ENCODE data around the gene CPEB1.
A peak's percentile ranks its signal among the peaks of the same experiment; 100 is the strongest.

The CPEB1 gene

GRCh38 chr15:82647045-82647834, at the start of gene CPEB1:
Gene CPEB1, minus strand, starts transcription at chr15:82647363. Its CDS starts 18,904 bp downstream, at chr15:82628459.
- TF ChIP-seq POLR2A (IDR thresholded peaks at IDR 0.05; ENCODE audit: low read depth, low read length), result no peak
- FAIRE-seq (no peak), DNase-seq (ENCODE audit: insufficient read length, low spot score) (peak; percentile 78)

- no peak for TF ChIP-seq POLR2A (IDR thresholded peaks at IDR 0.05; ENCODE audit: low read depth, low read length)
- DNase-seq (ENCODE audit: insufficient read length, low spot score) (no peak), FAIRE-seq (no peak)
Measured at GRCh38 chr15:82692171-82692570, 45.0 kb upstream of the CPEB1 start.

GRCh38 chr15:82689147-82689546, 42.0 kb upstream of the CPEB1 start:
- DNase-seq (ENCODE audit: insufficient read length, low spot score) (no peak), FAIRE-seq (no peak)
- no peak for TF ChIP-seq POLR2A (IDR thresholded peaks at IDR 0.05; ENCODE audit: low read depth, low read length)

GRCh38 chr15:82688691-82689090, 41.5 kb upstream of the CPEB1 start:
- DNase-seq (ENCODE audit: insufficient read length, low spot score), result no peak
- TF ChIP-seq POLR2A (IDR thresholded peaks at IDR 0.05; ENCODE audit: low read depth, low read length), result no peak
- FAIRE-seq, result no peak

- TF ChIP-seq POLR2A (IDR thresholded peaks at IDR 0.05; ENCODE audit: low read depth, low read length), result no peak
- no peak for DNase-seq (ENCODE audit: insufficient read length, low spot score)
- FAIRE-seq, result no peak
Measured at GRCh38 chr15:82681371-82681770, 34.2 kb upstream of the CPEB1 start.

- DNase-seq (ENCODE audit: insufficient read length, low spot score), result no peak
- no peak for FAIRE-seq
- no peak for TF ChIP-seq POLR2A (IDR thresholded peaks at IDR 0.05; ENCODE audit: low read depth, low read length)
Measured at GRCh38 chr15:82680200-82681102, 33.3 kb upstream of the CPEB1 start.

GRCh38 chr15:82679626-82680199, 32.5 kb upstream of the CPEB1 start:
- DNase-seq (ENCODE audit: insufficient read length, low spot score) (no peak), FAIRE-seq (no peak)
- TF ChIP-seq POLR2A (IDR thresholded peaks at IDR 0.05; ENCODE audit: low read depth, low read length), result no peak

GRCh38 chr15:82677720-82678323, 30.7 kb upstream of the CPEB1 start:
- DNase-seq (ENCODE audit: insufficient read length, low spot score), result no peak
- no peak for FAIRE-seq
- no peak for TF ChIP-seq POLR2A (IDR thresholded peaks at IDR 0.05; ENCODE audit: low read depth, low read length)

GRCh38 chr15:82674873-82675272, 27.7 kb upstream of the CPEB1 start:
- no peak for FAIRE-seq

GRCh38 chr15:82670699-82671098, 23.5 kb upstream of the CPEB1 start:
- no peak for TF ChIP-seq POLR2A (IDR thresholded peaks at IDR 0.05; ENCODE audit: low read depth, low read length)
- no peak for FAIRE-seq
- DNase-seq (ENCODE audit: insufficient read length, low spot score), result no peak

More at GRCh38 chr15:82674873-82675272, 27.7 kb upstream of the CPEB1 start:
- DNase-seq (ENCODE audit: insufficient read length, low spot score), result no peak
- TF ChIP-seq POLR2A (IDR thresholded peaks at IDR 0.05; ENCODE audit: low read depth, low read length), result no peak

- FAIRE-seq (no peak), DNase-seq (ENCODE audit: insufficient read length, low spot score) (no peak)
- no peak for TF ChIP-seq POLR2A (IDR thresholded peaks at IDR 0.05; ENCODE audit: low read depth, low read length)
Measured at GRCh38 chr15:82666606-82667005, 19.4 kb upstream of the CPEB1 start.

- no peak for DNase-seq (ENCODE audit: insufficient read length, low spot score)
- TF ChIP-seq POLR2A (IDR thresholded peaks at IDR 0.05; ENCODE audit: low read depth, low read length), result no peak
- FAIRE-seq, result no peak
Measured at GRCh38 chr15:82664021-82664420, 16.9 kb upstream of the CPEB1 start.

GRCh38 chr15:82663186-82663600, 16.0 kb upstream of the CPEB1 start:
- FAIRE-seq, result no peak
- no peak for TF ChIP-seq POLR2A (IDR thresholded peaks at IDR 0.05; ENCODE audit: low read depth, low read length)
- peak; percentile 41 for DNase-seq (ENCODE audit: insufficient read length, low spot score)

- DNase-seq (ENCODE audit: insufficient read length, low spot score) (no peak), FAIRE-seq (no peak)
- no peak for TF ChIP-seq POLR2A (IDR thresholded peaks at IDR 0.05; ENCODE audit: low read depth, low read length)
Measured at GRCh38 chr15:82662641-82663040, 15.5 kb upstream of the CPEB1 start.

Measured in H54 (cell line).